ENCODE results near the gene RESP18.
"Not testable (repeated sequence)": the region's sequence is repeated elsewhere in the genome, so short reads cannot be mapped to it uniquely, and the experiment has no call there.

Gene RESP18

DNA sequence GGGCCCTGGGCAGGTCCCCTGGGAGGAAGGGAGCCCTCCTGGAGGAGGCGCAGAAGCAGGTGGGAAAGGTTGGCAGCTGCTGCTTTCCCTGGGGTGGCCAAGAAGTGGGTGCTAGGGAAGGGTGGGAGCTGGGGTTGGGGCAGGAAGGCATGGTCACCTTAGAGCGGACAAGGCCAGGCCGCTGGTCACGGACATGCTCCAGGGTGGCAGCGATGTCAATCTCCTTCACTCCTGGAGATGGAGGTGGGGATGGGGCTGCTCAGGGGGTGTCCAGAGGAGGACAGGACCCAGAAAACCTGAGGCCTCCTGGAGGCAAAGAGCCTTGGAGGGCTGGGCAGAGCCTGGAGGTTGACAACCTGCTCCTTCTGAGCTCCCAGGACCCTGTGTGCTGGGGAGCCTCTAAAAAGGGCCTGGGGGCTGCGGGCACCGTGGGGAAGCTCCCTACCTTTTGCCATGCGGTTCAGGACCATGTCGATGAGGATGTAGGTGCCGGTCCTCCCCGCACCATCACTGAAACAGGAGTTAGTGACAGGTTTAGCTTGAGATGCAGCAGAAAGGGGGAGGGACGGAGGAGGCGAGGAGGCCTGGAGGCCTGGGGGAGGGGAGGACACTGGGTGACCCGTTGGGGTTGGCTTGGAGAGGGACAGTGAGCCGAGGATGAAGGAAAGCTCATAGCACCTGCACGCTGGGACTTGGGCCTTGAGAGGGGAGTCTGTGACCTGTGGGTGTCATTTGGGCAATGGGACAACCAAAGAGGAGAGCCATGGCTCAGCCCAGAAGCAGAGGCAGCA, 42.0 kb downstream of the RESP18 start:
- no peak for FAIRE-seq

DNA sequence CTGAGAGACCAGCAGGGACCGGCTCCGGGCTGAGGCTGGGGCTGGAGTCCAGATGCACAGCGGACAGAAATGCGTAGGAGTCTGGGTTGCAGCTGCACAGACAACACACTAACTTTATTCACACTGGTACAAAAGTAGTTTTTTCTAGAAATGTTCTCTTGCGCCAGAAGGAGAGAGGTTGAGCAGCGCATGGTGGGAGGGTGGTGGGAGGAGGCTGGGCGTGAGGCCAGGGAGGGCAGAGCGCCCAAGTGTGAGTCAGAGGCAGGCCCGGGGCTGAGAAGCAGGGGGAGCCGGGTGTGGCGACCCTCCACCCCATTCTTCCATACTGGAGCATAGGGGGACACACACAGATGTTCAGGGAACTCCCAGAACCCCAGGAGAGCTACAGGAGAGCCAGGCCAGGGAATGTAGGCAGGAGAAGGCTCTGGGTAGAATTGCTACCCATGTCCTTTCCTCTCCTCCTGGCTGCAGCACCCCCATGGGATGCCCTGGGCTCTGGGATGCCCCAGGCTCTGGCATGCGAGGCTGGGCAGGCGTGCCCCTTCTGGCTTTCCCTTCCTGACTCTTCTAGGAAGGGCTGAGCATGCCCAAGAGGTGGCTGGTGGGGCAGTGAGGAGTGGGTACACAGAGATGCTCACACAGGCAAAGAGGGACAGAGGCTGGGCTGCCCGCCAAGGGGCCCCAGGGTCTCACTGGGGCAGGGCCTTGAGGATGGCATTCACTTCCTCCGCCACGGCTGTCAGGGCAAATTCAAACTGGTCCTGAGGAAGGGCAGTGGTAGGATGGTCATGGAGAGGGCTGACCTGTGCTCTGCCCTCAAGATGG, 42.8 kb downstream of the RESP18 start:
- no peak for FAIRE-seq

DNA sequence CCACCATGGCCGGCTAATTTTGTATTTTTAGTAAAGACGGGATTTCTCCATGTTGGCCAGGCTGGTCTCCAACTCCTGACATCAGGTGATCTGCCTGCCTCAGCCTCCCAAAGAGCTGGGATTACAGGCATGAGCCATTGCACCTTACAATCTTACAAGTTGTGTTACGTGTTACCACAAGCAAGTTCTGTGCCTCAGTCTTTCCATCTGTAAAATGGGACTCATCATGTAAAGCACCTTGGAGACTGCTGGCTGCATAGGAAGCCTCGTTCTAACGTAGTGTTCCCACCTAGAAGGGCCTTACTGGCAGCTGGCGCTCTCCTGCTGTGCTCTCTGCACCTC, 43.4 kb downstream of the RESP18 start:
- FAIRE-seq = no peak

DNA sequence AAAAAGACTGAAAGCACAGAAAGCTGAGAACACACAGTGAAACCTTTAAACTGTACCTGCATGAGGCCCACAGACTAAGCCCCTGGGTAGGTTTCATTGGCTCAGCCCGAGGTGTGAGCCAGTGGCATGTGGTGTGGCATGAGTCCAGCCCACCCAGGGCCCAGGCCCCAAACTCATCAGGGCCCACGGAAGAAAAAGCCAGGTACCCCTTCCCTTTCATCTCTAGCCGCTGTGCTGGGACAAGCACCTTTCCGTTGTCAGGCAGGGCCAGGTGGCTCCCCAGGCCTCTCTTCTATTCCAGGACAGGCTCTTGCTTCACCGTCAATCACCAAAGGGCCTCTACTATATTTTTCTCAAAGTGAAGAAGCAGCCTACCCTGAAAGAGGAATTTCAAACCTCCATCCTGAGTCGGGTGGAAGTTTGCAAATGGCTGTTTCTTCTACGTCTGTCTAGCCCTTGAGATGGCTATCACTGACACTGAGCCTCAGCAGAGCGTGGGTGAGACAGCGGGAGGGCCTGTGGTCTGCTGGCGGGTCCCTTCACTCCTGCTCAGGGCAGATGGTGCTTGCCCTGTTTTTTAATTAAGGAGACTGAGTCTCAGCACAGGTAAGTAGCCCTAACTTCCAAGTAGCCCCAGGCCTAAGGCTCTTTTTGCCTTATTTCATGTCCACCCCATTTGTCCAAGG, 44.8 kb downstream of the RESP18 start:
- FAIRE-seq = no peak

GRCh38 chr2:219287116-219287440, 45.5 kb downstream of the RESP18 start:
- FAIRE-seq = not testable (repeated sequence)

DNA sequence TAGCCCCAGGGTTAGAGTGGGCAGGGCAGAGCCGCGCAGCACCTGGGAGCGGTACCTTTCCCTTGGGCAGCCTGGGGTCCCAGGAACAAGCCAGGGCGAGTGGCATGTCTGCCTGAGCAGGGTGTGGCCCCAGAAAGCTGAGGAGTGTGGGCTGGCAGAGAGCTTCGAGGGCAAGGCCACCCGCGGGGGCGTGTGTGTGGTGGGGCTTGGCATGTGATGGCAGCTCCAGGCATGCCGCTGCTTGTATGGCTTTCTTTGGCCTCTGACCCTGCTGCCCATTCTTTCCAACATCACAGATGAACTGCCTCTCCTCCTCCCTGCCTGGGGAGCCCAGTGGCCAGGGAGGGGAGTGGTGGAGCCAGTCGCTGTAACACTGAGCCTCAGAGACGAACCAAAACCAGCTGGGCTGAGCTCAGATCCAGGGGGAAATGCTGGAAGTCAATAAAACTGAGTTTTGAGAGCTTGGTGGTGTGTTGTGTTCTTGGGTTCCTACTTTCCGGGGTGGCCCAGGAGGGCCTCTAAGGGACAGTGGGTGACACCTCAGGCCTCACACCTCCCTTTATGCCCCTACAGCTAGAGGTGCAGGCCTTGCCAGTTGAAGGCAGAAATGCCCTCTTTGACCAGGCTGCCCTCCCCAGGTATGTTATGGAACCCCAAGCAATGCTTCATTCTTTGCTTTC, 46.0 kb downstream of the RESP18 start:
- no peak for FAIRE-seq

- no peak for FAIRE-seq
Observed at GRCh38 chr2:219285894-219286425, 46.6 kb downstream of the RESP18 start.

DNA sequence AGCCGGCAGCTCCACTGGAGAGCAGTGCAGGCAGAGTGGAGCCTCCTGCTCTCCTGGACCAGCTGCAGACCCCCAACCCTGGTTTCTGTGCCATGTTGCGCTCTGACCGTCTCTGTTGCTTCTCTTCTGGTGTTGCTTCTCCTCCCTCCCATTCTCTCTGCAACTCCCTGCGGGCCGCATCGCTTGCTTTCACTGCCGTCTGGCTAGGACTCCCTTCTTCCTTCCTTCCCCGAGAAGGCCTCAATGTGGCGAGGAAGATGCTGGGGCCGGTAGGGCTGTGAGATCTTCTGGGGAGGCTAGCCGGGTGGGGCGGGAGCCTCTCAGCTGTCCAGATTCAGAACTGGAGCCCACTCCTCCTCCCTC, 47.2 kb downstream of the RESP18 start:
- no peak for FAIRE-seq

DNA sequence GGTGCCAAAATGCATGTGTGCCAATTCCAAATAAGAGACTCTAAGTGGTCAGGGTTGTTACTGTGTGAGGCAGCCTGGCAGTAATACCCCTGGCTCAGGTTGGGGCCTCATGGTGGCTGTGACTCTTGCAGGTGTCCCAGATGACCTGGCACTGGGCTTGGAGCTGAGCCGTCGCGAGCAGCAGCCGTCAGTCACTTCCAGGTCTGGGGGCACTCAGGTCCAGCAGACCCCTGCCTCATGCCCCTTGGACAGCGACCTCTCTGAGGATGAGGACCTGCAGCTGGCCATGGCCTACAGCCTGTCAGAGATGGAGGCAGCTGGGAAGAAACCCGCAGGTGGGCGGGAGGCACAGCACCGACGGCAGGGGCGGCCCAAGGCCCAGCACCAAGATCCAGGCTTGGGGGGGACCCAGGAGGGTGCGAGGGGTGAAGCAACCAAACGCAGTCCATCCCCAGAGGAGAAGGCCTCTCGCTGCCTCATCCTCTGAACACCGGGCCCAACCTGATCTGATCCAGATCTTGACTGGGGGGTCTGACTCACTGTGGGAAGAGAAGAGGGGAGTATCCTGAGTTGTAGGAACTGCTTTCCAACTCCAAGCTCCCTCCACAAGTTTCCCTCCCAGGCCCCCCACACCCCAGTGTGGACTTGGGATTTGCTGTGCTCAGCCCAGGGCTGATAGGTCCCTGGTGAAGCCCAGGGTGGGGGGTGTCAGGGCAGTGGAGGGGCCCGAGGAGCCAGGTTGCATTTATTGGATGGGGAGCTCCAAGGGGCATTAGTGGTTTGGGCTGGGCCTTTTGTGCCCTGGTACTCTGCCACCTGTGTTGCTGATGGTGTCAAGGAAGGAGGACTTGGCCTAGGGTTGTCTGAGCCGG, 47.8 kb downstream of the RESP18 start:
- FAIRE-seq = no peak

DNA sequence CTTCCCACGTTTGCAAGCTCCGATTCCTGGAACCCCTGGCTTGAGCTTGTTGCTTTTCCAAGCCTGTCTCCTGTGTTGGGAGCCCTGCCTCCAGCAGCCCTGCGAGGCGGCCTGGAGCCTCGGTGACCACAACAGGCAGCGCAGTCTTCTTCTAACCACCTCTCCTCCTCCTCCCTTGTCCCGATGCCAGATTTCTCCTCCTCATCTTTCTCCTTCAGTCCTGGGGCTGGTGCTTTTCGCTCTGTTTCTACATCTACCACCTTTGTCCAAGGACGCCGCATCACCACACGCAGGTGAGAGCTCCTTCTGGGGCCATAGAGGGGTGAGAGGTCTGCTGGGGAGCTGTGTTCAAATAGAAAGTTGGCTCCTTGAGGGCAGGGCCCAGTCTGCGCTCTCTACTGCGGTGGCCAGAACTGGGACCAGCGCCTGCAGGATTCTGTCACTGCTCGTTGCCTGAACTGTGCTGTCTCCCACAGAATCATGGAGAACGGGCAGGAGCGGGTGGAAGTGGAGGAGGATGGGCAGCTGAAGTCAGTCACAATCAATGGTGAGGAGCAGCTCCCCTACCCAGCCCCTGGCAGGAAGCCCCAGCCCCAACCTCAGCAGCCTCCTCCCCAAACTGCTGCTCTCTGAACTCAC, 49.5 kb downstream of the RESP18 start:
- no peak for FAIRE-seq

GRCh38 chr2:219282375-219282774, 50.2 kb downstream of the RESP18 start:
- FAIRE-seq = no peak

GRCh38 chr2:219281588-219281987, 51.0 kb downstream of the RESP18 start:
- FAIRE-seq = no peak

DNA sequence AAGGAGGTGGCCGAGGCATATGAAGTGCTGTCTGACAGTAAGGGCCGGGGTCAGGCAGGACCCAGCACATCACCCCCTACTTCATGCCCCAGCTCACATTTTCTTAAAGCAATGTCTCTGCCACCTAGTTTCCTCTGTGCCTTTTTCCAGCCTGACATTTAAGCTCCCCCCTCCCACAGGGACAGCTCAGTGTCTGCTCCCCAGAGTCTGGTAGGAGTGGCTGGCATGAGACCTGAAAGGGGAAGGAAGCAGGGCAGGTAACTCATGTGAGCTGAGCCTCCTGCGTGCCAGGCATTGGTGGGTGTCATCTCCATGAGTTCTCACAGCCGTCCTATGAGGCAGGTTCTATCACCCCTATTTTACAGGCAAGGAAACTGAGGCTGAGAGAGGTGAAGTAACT, 51.9 kb downstream of the RESP18 start:
- no peak for FAIRE-seq

- FAIRE-seq = no peak
Observed at GRCh38 chr2:219279916-219280516, 52.5 kb downstream of the RESP18 start.

DNA sequence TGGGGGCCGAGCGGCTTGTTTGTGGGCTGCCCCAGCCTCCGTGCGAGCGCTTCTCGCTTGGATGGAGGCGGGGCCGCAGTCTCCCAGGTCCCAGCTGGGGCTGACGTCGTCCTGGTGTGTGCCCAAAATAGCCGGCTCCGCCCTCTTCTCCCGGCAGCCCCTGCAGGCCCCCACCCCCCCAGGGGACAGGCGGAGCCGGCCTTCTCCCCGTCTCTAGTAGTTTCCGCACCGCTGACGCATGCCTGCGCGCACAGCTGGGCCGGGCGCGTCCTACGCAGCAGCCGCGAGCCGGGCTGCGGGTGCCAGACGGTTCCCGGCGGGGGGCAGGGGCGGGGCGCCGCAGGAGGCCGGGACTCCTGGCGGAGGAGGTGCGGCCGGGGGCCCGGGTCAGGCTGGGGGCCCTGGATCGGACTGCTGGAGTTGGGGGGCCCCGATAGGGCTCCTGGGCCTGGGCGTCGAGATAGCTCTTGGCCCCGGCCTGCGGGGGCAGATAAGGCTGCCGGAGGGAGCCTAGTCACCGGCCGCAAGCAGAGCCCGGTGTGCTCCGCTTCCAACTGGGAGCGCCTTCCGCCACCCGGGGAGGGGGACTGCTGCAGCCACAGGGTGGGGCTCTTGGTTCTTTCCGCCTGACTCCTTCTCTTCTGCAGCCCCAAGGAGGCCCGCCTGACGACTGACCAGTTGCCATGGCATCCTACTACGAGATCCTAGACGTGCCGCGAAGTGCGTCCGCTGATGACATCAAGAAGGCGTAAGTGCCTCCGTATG, 53.2 kb downstream of the RESP18 start, which contains the start of gene DNAJB2:
Gene DNAJB2 (plus strand): TSS at position 216 of the 765 bp plus-strand sequence. CDS start 468 bp downstream, at position 684.
- peak; percentile 62 for FAIRE-seq

GRCh38 chr2:219278655-219279150, 53.8 kb downstream of the RESP18 start:
- no peak for FAIRE-seq

- FAIRE-seq = peak; percentile 56
Observed at GRCh38 chr2:219277703-219278654, 54.6 kb downstream of the RESP18 start.
